Measurements from ENCODE around the gene PIK3R1. TPM values are rescaled to one million over a fixed set of nuclear protein-coding genes. Genes with fewer than 3 reads are reported as not detected.

Gene PIK3R1
- polyA plus RNA-seq, 1 donor (not counting 4 experiments of a cell fraction or from before 2014, with no cell fraction given): 16.7 TPM

GRCh38 chr5:68177676-68178075, 37.9 kb upstream of the PIK3R1 start:
- Histone ChIP-seq H3K27ac (ENCODE audit: control insufficient read depth, insufficient read depth, low read length) (no peak overlapping the region), H3K9me1 (ENCODE audit: control insufficient read depth, extremely low read depth, insufficient read depth, low read length) (no peaks in the 10 kb centered on the region)
- dilution Hi-C loops (cut with MboI; ENCODE audit: extremely low pct_ligation_motif_present, low sequenced_read_pairs): no loop called here

GRCh38 chr5:68178579-68178978, 37.0 kb upstream of the PIK3R1 start:
- Histone ChIP-seq H3K36me3 (ENCODE audit: control insufficient read depth in 2 of 2, extremely low read depth in 1 of 2, insufficient read depth in 2 of 2, low read length in 2 of 2) (no peaks in the 10 kb centered on the region), H3K9me1 (ENCODE audit: control insufficient read depth, extremely low read depth, insufficient read depth, low read length) (no peaks in the 10 kb centered on the region), H3K27ac (ENCODE audit: control insufficient read depth, insufficient read depth, low read length) (peak overlapping the region; percentile 2), H3K4me2 (ENCODE audit: control insufficient read depth, extremely low read depth, insufficient read depth, low read depth, low read length) (no peak overlapping the region), H3K9ac (ENCODE audit: control insufficient read depth, extremely low read depth, insufficient read depth, low read length) (no peak overlapping the region), H3K27me3 (ENCODE audit: control insufficient read depth, extremely low read depth, insufficient read depth, low read length) (no peaks in the 10 kb centered on the region), H4K20me1 (ENCODE audit: control insufficient read depth, extremely low read depth, insufficient read depth, low read length) (no peaks in the 10 kb centered on the region), H3K4me1 (ENCODE audit: control insufficient read depth, extremely low read depth, insufficient read depth, low read length) (peaks cover 12% of the 10 kb centered on the region), H3K4me3 (ENCODE audit: control insufficient read depth in 2 of 3, extremely low read depth in 1 of 3, insufficient read depth in 2 of 3, low read depth in 1 of 3, low read length in 3 of 3) (no peak overlapping the region), H3K79me2 (ENCODE audit: control insufficient read depth, insufficient read depth, low read length) (no peaks in the 10 kb centered on the region), H2AFZ (ENCODE audit: control insufficient read depth, low read length) (no peak overlapping the region), H3K9me3 (ENCODE audit: control insufficient read depth, low read depth, low read length) (no peaks in the 10 kb centered on the region)
- TF ChIP-seq CTCF (optimal IDR thresholded peaks at IDR 0.05 in 1 of 3, IDR thresholded peaks at IDR 0.05 in 1 of 3, conservative IDR thresholded peaks at IDR 0.05 in 1 of 3; ENCODE audit: extremely low read depth in 1 of 3, insufficient read depth in 2 of 3, low read length in 3 of 3) (no peak), EZH2 (IDR thresholded peaks at IDR 0.05; ENCODE audit: low read length) (no peak)
- FAIRE-seq (peak; percentile 77), DNase-seq (ENCODE audit: low read depth, low spot score) (peak; percentile 32)
- dilution Hi-C loops (cut with MboI; ENCODE audit: extremely low pct_ligation_motif_present, low sequenced_read_pairs): no loop called here

More at GRCh38 chr5:68177676-68178075, 37.9 kb upstream of the PIK3R1 start:
- H2AFZ ChIP-seq (ENCODE audit: control insufficient read depth, low read length): no peak overlapping the region
- no peaks in the 10 kb centered on the region for H3K79me2 ChIP-seq (ENCODE audit: control insufficient read depth, insufficient read depth, low read length)
- no peak overlapping the region for H3K9ac ChIP-seq (ENCODE audit: control insufficient read depth, extremely low read depth, insufficient read depth, low read length)
- H4K20me1 ChIP-seq (ENCODE audit: control insufficient read depth, extremely low read depth, insufficient read depth, low read length): no peaks in the 10 kb centered on the region
- no peak for DNase-seq (ENCODE audit: low read depth, low spot score)
- H3K4me3 ChIP-seq (ENCODE audit: control insufficient read depth in 2 of 3, extremely low read depth in 1 of 3, insufficient read depth in 2 of 3, low read depth in 1 of 3, low read length in 3 of 3): no peak overlapping the region
- TF ChIP-seq EZH2 (IDR thresholded peaks at IDR 0.05; ENCODE audit: low read length) (no peak), CTCF (optimal IDR thresholded peaks at IDR 0.05 in 1 of 3, IDR thresholded peaks at IDR 0.05 in 1 of 3, conservative IDR thresholded peaks at IDR 0.05 in 1 of 3; ENCODE audit: extremely low read depth in 1 of 3, insufficient read depth in 2 of 3, low read length in 3 of 3) (no peak)
- H3K9me3 ChIP-seq (ENCODE audit: control insufficient read depth, low read depth, low read length): no peaks in the 10 kb centered on the region
- no peak for FAIRE-seq
- no peaks in the 10 kb centered on the region for H3K36me3 ChIP-seq (ENCODE audit: control insufficient read depth in 2 of 2, extremely low read depth in 1 of 2, insufficient read depth in 2 of 2, low read length in 2 of 2)
- H3K4me1 ChIP-seq (ENCODE audit: control insufficient read depth, extremely low read depth, insufficient read depth, low read length): peaks cover 12% of the 10 kb centered on the region
- H3K4me2 ChIP-seq (ENCODE audit: control insufficient read depth, extremely low read depth, insufficient read depth, low read depth, low read length): no peak overlapping the region
- no peaks in the 10 kb centered on the region for H3K27me3 ChIP-seq (ENCODE audit: control insufficient read depth, extremely low read depth, insufficient read depth, low read length)

Measured in keratinocyte (primary cell).